LoVo (cell line): ENCODE data around the gene MCCD1.

ENCODE experiments used
- DNase-seq: peaks from one replicate; pipeline ENCODE4 v3.0.0-alpha.2; 2016; ENCODE audit warnings: low spot score

MCCD1 gene

DNA sequence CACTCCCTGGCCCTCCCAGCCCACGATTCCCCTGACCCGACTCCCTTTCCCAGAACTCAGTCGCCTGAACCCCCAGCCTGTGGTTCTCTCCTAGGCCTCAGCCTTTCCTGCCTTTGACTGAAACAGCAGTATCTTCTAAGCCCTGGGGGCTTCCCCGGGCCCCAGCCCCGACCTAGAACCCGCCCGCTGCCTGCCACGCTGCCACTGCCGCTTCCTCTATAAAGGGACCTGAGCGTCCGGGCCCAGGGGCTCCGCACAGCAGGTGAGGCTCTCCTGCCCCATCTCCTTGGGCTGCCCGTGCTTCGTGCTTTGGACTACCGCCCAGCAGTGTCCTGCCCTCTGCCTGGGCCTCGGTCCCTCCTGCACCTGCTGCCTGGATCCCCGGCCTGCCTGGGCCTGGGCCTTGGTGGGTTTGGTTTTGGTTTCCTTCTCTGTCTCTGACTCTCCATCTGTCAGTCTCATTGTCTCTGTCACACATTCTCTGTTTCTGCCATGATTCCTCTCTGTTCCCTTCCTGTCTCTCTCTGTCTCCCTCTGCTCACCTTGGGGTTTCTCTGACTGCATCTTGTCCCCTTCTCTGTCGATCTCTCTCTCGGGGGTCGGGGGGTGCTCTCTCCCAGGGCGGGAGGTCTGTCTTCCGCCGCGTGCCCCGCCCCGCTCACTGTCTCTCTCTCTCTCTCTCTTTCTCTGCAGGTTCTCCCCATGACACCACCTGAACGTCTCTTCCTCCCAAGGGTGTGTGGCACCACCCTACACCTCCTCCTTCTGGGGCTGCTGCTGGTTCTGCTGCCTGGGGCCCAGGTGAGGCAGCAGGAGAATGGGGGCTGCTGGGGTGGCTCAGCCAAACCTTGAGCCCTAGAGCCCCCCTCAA, 43.5 kb downstream of the MCCD1 start, which contains the start of gene LTA:
TSS of gene LTA (plus strand) at position 249 of the 871 bp plus-strand sequence. CDS start at position 703, 454 bp downstream.
- DNase-seq = no peak

DNA sequence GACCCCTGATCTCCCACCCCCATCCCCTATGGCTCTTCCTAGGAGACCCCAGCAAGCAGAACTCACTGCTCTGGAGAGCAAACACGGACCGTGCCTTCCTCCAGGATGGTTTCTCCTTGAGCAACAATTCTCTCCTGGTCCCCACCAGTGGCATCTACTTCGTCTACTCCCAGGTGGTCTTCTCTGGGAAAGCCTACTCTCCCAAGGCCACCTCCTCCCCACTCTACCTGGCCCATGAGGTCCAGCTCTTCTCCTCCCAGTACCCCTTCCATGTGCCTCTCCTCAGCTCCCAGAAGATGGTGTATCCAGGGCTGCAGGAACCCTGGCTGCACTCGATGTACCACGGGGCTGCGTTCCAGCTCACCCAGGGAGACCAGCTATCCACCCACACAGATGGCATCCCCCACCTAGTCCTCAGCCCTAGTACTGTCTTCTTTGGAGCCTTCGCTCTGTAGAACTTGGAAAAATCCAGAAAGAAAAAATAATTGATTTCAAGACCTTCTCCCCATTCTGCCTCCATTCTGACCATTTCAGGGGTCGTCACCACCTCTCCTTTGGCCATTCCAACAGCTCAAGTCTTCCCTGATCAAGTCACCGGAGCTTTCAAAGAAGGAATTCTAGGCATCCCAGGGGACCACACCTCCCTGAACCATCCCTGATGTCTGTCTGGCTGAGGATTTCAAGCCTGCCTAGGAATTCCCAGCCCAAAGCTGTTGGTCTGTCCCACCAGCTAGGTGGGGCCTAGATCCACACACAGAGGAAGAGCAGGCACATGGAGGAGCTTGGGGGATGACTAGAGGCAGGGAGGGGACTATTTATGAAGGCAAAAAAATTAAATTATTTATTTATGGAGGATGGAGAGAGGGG, 44.7 kb downstream of the MCCD1 start:
- no peak for DNase-seq

DNA sequence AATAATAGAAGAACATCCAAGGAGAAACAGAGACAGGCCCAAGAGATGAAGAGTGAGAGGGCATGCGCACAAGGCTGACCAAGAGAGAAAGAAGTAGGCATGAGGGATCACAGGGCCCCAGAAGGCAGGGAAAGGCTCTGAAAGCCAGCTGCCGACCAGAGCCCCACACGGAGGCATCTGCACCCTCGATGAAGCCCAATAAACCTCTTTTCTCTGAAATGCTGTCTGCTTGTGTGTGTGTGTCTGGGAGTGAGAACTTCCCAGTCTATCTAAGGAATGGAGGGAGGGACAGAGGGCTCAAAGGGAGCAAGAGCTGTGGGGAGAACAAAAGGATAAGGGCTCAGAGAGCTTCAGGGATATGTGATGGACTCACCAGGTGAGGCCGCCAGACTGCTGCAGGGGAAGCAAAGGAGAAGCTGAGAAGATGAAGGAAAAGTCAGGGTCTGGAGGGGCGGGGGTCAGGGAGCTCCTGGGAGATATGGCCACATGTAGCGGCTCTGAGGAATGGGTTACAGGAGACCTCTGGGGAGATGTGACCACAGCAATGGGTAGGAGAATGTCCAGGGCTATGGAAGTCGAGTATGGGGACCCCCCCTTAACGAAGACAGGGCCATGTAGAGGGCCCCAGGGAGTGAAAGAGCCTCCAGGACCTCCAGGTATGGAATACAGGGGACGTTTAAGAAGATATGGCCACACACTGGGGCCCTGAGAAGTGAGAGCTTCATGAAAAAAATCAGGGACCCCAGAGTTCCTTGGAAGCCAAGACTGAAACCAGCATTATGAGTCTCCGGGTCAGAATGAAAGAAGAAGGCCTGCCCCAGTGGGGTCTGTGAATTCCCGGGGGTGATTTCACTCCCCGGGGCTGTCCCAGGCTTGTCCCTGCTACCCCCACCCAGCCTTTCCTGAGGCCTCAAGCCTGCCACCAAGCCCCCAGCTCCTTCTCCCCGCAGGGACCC, 45.6 kb downstream of the MCCD1 start:
- DNase-seq = no peak

- no peak for DNase-seq
Observed at GRCh38 chr6:31575335-31575901, 46.7 kb downstream of the MCCD1 start, which contains the start of gene TNF. TSS of gene TNF (plus strand) at chr6:31575565. CDS start at chr6:31575742, 177 bp downstream.

DNA sequence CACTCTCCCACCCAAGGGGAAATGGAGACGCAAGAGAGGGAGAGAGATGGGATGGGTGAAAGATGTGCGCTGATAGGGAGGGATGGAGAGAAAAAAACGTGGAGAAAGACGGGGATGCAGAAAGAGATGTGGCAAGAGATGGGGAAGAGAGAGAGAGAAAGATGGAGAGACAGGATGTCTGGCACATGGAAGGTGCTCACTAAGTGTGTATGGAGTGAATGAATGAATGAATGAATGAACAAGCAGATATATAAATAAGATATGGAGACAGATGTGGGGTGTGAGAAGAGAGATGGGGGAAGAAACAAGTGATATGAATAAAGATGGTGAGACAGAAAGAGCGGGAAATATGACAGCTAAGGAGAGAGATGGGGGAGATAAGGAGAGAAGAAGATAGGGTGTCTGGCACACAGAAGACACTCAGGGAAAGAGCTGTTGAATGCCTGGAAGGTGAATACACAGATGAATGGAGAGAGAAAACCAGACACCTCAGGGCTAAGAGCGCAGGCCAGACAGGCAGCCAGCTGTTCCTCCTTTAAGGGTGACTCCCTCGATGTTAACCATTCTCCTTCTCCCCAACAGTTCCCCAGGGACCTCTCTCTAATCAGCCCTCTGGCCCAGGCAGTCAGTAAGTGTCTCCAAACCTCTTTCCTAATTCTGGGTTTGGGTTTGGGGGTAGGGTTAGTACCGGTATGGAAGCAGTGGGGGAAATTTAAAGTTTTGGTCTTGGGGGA, 47.4 kb downstream of the MCCD1 start:
- no peak for DNase-seq

GRCh38 chr6:31576897-31577578, 48.3 kb downstream of the MCCD1 start:
- no peak for DNase-seq

GRCh38 chr6:31577579-31577966, 48.8 kb downstream of the MCCD1 start:
- no peak for DNase-seq

- no peak for DNase-seq
Observed at GRCh38 chr6:31578184-31579118, 49.7 kb downstream of the MCCD1 start.

GRCh38 chr6:31579119-31579505, 50.4 kb downstream of the MCCD1 start:
- DNase-seq = no peak
